Measurements from ENCODE around the gene ATG7. TPM values are rescaled to one million over a fixed set of nuclear protein-coding genes. Genes with fewer than 3 reads are reported as not detected.

The ATG7 gene
- total and polyA plus RNA-seq, 2 experiments from 2014 or later: 18.4 to 38.6 TPM

DNA sequence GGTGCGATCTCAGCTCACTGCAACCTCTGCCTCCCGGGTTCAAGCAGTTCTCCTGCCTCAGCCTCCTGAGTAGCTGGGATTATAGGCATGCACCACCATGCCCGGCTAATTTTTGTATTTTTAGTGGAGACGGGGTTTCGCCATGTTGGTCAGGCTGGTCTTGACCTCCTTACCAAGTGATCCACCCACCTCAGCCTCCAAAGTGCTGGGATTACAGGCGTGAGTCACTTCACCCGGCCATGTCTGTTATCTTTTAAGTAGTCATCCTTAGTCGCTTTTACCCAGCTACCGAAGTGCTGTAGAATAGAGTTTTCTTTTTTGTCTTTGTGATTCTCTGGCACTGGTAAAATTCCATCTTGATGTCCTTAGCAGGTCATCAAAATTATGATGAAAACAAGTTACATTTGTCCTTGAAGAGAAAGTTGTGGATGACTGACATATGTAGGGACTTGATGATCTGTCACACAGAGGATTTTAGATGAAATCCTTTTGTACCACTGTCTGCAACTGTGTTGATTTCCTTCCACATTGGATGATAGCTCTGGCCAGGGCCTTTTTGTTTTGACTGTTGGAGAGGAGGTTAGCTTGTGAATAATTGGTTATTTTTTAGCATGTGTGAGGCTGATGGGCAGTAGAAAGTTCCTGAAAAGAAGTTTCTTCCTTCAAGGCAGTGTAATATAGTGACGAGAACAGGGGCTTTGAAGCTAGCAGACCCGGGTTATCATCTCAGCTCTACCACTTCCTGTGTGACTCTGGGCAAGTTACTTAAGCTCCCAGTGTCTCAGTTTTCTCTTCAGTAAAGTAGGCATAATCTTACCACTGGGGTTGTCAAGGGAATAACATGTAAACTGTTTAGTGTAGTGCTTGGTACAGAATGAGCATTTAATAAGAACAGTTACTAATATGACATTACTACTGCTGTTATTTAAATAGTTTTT, 18.8 kb downstream of the ATG7 start:
- H3K9me2 ChIP-seq (replicated peaks; ENCODE audit: insufficient read depth): no peaks in the 10 kb centered on the region
- DNase-seq (ENCODE audit: low spot score): no peak
- peaks cover 4% of the 10 kb centered on the region for H3K79me2 ChIP-seq
- H2AFZ ChIP-seq: no peak overlapping the region
- H3K4me2 ChIP-seq: no peak overlapping the region
- H3K36me3 ChIP-seq (replicated peaks; ENCODE audit: insufficient read depth, low read depth): no peaks in the 10 kb centered on the region
- peaks cover 16% of the 10 kb centered on the region for H3K4me1 ChIP-seq (ENCODE audit: insufficient read depth)
- H3K27me3 ChIP-seq: no peaks in the 10 kb centered on the region
- WGBS (ENCODE audit: low lambda C conversion rate, missing lambda C conversion rate): 76% methylated on average over 11 of the region's 11 CpGs
- no peaks in the 10 kb centered on the region for H3K9me3 ChIP-seq (ENCODE audit: low read depth)
- H3K4me3 ChIP-seq: no peak overlapping the region
- H3K27ac ChIP-seq: peak overlapping the region; percentile 19
- no peak for TF ChIP-seq EZH2 (IDR thresholded peaks at IDR 0.05; ENCODE audit: borderline replicate concordance)
- TF ChIP-seq, protein P1, sequence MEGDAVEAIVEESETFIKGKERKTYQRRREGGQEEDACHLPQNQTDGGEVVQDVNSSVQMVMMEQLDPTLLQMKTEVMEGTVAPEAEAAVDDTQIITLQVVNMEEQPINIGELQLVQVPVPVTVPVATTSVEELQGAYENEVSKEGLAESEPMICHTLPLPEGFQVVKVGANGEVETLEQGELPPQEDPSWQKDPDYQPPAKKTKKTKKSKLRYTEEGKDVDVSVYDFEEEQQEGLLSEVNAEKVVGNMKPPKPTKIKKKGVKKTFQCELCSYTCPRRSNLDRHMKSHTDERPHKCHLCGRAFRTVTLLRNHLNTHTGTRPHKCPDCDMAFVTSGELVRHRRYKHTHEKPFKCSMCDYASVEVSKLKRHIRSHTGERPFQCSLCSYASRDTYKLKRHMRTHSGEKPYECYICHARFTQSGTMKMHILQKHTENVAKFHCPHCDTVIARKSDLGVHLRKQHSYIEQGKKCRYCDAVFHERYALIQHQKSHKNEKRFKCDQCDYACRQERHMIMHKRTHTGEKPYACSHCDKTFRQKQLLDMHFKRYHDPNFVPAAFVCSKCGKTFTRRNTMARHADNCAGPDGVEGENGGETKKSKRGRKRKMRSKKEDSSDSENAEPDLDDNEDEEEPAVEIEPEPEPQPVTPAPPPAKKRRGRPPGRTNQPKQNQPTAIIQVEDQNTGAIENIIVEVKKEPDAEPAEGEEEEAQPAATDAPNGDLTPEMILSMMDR (IDR thresholded peaks at IDR 0.05; ENCODE audit: poor library complexity): no peak
- TF ChIP-seq EZH2phosphoT487 (IDR thresholded peaks at IDR 0.05; ENCODE audit: low read depth, severe bottlenecking, unreplicated experiment): no peak
- H4K20me1 ChIP-seq (ENCODE audit: insufficient read depth, poor library complexity, severe bottlenecking): no peaks in the 10 kb centered on the region

DNA sequence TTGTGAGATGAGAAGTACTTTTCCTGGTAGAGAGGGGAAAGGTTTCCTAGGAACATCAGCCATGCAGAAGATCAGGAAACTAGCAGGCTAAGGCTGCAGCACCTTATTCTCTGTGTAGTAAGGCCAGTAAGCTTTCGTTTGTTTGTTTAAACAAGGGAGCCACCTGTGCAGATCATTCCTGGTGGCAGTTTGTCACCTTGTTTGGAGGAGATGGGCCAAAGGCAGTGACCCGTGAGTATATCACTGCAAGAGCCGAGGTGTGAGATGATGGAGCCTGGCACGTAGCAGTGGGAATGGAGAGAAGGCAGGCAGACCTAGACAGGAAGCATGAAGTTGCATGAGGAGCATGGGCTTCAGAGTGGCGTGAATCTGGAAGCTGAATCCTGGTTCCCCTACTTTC, 19.6 kb downstream of the ATG7 start:
- H3K4me2 ChIP-seq: no peak overlapping the region
- 88% methylated on average over 5 of the region's 5 CpGs for WGBS (ENCODE audit: low lambda C conversion rate, missing lambda C conversion rate)
- DNase-seq (ENCODE audit: low spot score): no peak
- H4K20me1 ChIP-seq (ENCODE audit: insufficient read depth, poor library complexity, severe bottlenecking): no peaks in the 10 kb centered on the region
- H3K27ac ChIP-seq: no peak overlapping the region
- no peaks in the 10 kb centered on the region for H3K27me3 ChIP-seq
- peaks cover 15% of the 10 kb centered on the region for H3K4me1 ChIP-seq (ENCODE audit: insufficient read depth)
- H3K4me3 ChIP-seq: no peak overlapping the region
- H2AFZ ChIP-seq: no peak overlapping the region
- H3K36me3 ChIP-seq (replicated peaks; ENCODE audit: insufficient read depth, low read depth): no peaks in the 10 kb centered on the region
- H3K9me2 ChIP-seq (replicated peaks; ENCODE audit: insufficient read depth): no peaks in the 10 kb centered on the region
- no peaks in the 10 kb centered on the region for H3K9me3 ChIP-seq (ENCODE audit: low read depth)
- peaks cover 4% of the 10 kb centered on the region for H3K79me2 ChIP-seq
- no peak for TF ChIP-seq EZH2phosphoT487 (IDR thresholded peaks at IDR 0.05; ENCODE audit: low read depth, severe bottlenecking, unreplicated experiment)

- no peak overlapping the region for H2AFZ ChIP-seq
- no peak overlapping the region for H3K4me3 ChIP-seq
- peaks cover 4% of the 10 kb centered on the region for H3K79me2 ChIP-seq
- no peak overlapping the region for H3K4me2 ChIP-seq
- TF ChIP-seq EZH2 (IDR thresholded peaks at IDR 0.05; ENCODE audit: borderline replicate concordance): no peak
- TF ChIP-seq EZH2phosphoT487 (IDR thresholded peaks at IDR 0.05; ENCODE audit: low read depth, severe bottlenecking, unreplicated experiment): no peak
- H3K36me3 ChIP-seq (replicated peaks; ENCODE audit: insufficient read depth, low read depth): no peaks in the 10 kb centered on the region
- no peaks in the 10 kb centered on the region for H3K4me1 ChIP-seq (ENCODE audit: insufficient read depth)
- H3K9me3 ChIP-seq (ENCODE audit: low read depth): no peaks in the 10 kb centered on the region
- DNase-seq (ENCODE audit: low spot score): no peak
- no peaks in the 10 kb centered on the region for H3K9me2 ChIP-seq (replicated peaks; ENCODE audit: insufficient read depth)
- no peaks in the 10 kb centered on the region for H3K27me3 ChIP-seq
- 92% methylated on average over 4 of the region's 4 CpGs for WGBS (ENCODE audit: low lambda C conversion rate, missing lambda C conversion rate)
- no peak overlapping the region for H3K27ac ChIP-seq
- no peaks in the 10 kb centered on the region for H4K20me1 ChIP-seq (ENCODE audit: insufficient read depth, poor library complexity, severe bottlenecking)
Measured at GRCh38 chr3:11297126-11297525, 24.9 kb downstream of the ATG7 start.

DNA sequence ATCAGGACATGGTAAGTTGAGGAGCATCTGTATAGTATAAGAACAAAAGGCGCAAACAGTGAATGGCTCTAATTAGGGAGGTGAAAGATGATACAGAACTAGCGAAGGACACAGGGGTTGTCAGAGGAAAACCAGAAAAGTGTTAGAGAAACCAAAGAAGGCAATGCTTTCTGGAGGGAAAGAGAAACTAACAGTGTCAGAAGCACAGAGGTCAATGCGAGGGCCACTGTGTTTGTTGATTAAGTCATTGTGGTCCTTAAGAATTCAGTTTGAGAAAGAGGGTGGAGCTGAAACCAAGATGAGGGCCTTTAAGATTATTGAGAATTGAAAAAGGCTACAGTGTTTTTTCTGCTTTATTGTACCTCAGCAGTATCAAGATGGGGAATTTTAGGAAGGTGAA, 28.8 kb downstream of the ATG7 start:
- no peak for DNase-seq (ENCODE audit: low spot score)
- H3K79me2 ChIP-seq: no peaks in the 10 kb centered on the region
- WGBS (ENCODE audit: low lambda C conversion rate, missing lambda C conversion rate): 94% methylated on average over 2 of the region's 3 CpGs
- H3K4me2 ChIP-seq: no peak overlapping the region
- H3K9me3 ChIP-seq (ENCODE audit: low read depth): no peaks in the 10 kb centered on the region
- H3K4me3 ChIP-seq: no peak overlapping the region
- no peak overlapping the region for H3K27ac ChIP-seq
- TF ChIP-seq EZH2 (IDR thresholded peaks at IDR 0.05; ENCODE audit: borderline replicate concordance) (no peak), EZH2phosphoT487 (IDR thresholded peaks at IDR 0.05; ENCODE audit: low read depth, severe bottlenecking, unreplicated experiment) (no peak)
- TF ChIP-seq, protein P1 (IDR thresholded peaks at IDR 0.05; ENCODE audit: poor library complexity): no peak
- H2AFZ ChIP-seq: no peak overlapping the region
- no peaks in the 10 kb centered on the region for H3K9me2 ChIP-seq (replicated peaks; ENCODE audit: insufficient read depth)
- no peaks in the 10 kb centered on the region for H3K36me3 ChIP-seq (replicated peaks; ENCODE audit: insufficient read depth, low read depth)
- H3K4me1 ChIP-seq (ENCODE audit: insufficient read depth): no peaks in the 10 kb centered on the region
- H3K27me3 ChIP-seq: no peaks in the 10 kb centered on the region
- no peaks in the 10 kb centered on the region for H4K20me1 ChIP-seq (ENCODE audit: insufficient read depth, poor library complexity, severe bottlenecking)

All from hepatocyte (in vitro differentiated cells).